Activated CD4-positive, alpha-beta T cell treated with anti-CD3 and anti-CD28 coated beads, Interleukin-2, amount 10 ng/mL, durations not matched to agents 24 days and 14 days (primary cell): ENCODE results near the gene ISLR. TPM values are rescaled to one million over a fixed set of nuclear protein-coding genes. Genes with fewer than 3 reads are reported as not detected.
A peak's percentile ranks its signal among the peaks of the same experiment; 100 is the strongest.

ENCODE experiments used
- DNase-seq: peaks from one replicate; pipeline ENCODE4 v3.0.0; 2022
- H3K27ac Mint-ChIP-seq: one replicate; pipeline ENCODE4 v1.8.0; 2022; ENCODE audit warnings: mild to moderate bottlenecking, mixed read lengths
- H3K27me3 Mint-ChIP-seq: one replicate; pipeline ENCODE4 v1.8.0; 2022; ENCODE audit warnings: mixed read lengths
- H3K36me3 Mint-ChIP-seq: one replicate; pipeline ENCODE4 v1.8.0; 2022; ENCODE audit warnings: low read depth, mild to moderate bottlenecking, mixed read lengths
- H3K4me1 Mint-ChIP-seq: one replicate; pipeline ENCODE4 v1.8.0; 2021; ENCODE audit warnings: mixed read lengths
- H3K4me3 Mint-ChIP-seq: one replicate; pipeline ENCODE4 v1.8.0; 2022; ENCODE audit warnings: mild to moderate bottlenecking, moderate library complexity, mixed read lengths
- H3K9me3 Mint-ChIP-seq: one replicate; pipeline ENCODE4 v1.8.0; 2021; ENCODE audit warnings: mixed read lengths
- intact Hi-C: fragments of 100-400 bp; cut with micrococcal nuclease; formaldehyde crosslinking; loops from one replicate; pipeline ENCODE4 v1.15.1; 2023
- total RNA-seq: library from RNA; stranded (reverse); gene quantifications from 2 replicates; pipeline ENCODE4 v1.2.3, GENCODE V29; 2022

Gene ISLR
- total RNA-seq, 1 donor from 2014 or later, result not detected

GRCh38 chr15:74132681-74133651 is 40.5 kb upstream of the ISLR start:
- DNase-seq, result peak; percentile 68
- H3K27me3 Mint-ChIP-seq, result peaks cover 85% of the 10 kb centered on the region
- peaks cover 4% of the 10 kb centered on the region for H3K9me3 Mint-ChIP-seq
- H3K27ac Mint-ChIP-seq, result peak overlapping the region; percentile 34
- peaks cover 7% of the 10 kb centered on the region for H3K36me3 Mint-ChIP-seq
- H3K4me3 Mint-ChIP-seq, result no peak overlapping the region
- H3K4me1 Mint-ChIP-seq, result peaks cover 21% of the 10 kb centered on the region
- intact Hi-C loops, result no loop called here

- Mint-ChIP-seq H3K27me3 (peaks cover 88% of the 10 kb centered on the region), H3K36me3 (peaks cover 7% of the 10 kb centered on the region), H3K4me3 (no peak overlapping the region), H3K9me3 (peaks cover 4% of the 10 kb centered on the region), H3K4me1 (peaks cover 21% of the 10 kb centered on the region), H3K27ac (no peak overlapping the region)
- no peak for DNase-seq
- intact Hi-C loops, result no loop called here
These were observed 39.7 kb upstream of the ISLR start for GRCh38 chr15:74133694-74134386.

GRCh38 chr15:74134387-74135027 is 39.0 kb upstream of the ISLR start:
- Mint-ChIP-seq H3K4me3 (peak overlapping the region; percentile 9), H3K36me3 (peaks cover 7% of the 10 kb centered on the region), H3K27ac (peak overlapping the region; percentile 37), H3K27me3 (peaks cover 87% of the 10 kb centered on the region), H3K4me1 (peaks cover 20% of the 10 kb centered on the region), H3K9me3 (peaks cover 4% of the 10 kb centered on the region)
- peak; percentile 74 for DNase-seq
- intact Hi-C loops, result no loop called here

- Mint-ChIP-seq H3K36me3 (peaks cover 7% of the 10 kb centered on the region), H3K9me3 (peaks cover 4% of the 10 kb centered on the region), H3K27ac (no peak overlapping the region), H3K27me3 (peaks cover 86% of the 10 kb centered on the region), H3K4me1 (peaks cover 18% of the 10 kb centered on the region), H3K4me3 (peak overlapping the region; percentile 9)
- no peak for DNase-seq
- intact Hi-C loops, result no loop called here
These were observed 38.4 kb upstream of the ISLR start for GRCh38 chr15:74135041-74135565.

GRCh38 chr15:74136540-74136813 is 37.0 kb upstream of the ISLR start:
- H3K27me3 Mint-ChIP-seq, result peaks cover 81% of the 10 kb centered on the region
- intact Hi-C loops, result no loop called here
- H3K4me3 Mint-ChIP-seq, result peak overlapping the region; percentile 60
- H3K36me3 Mint-ChIP-seq, result peaks cover 2% of the 10 kb centered on the region
- peaks cover 4% of the 10 kb centered on the region for H3K9me3 Mint-ChIP-seq
- DNase-seq, result no peak
- H3K4me1 Mint-ChIP-seq, result peaks cover 16% of the 10 kb centered on the region
- H3K27ac Mint-ChIP-seq, result no peak overlapping the region

GRCh38 chr15:74136814-74137536 is 36.5 kb upstream of the ISLR start:
- no peak for DNase-seq
- peaks cover 14% of the 10 kb centered on the region for H3K4me1 Mint-ChIP-seq
- intact Hi-C loops, result no loop called here
- peak overlapping the region; percentile 60 for H3K4me3 Mint-ChIP-seq
- peaks cover 4% of the 10 kb centered on the region for H3K9me3 Mint-ChIP-seq
- peak overlapping the region; percentile 47 for H3K27ac Mint-ChIP-seq
- H3K36me3 Mint-ChIP-seq, result peaks cover 2% of the 10 kb centered on the region
- H3K27me3 Mint-ChIP-seq, result peaks cover 81% of the 10 kb centered on the region

- Mint-ChIP-seq H3K4me3 (no peak overlapping the region), H3K27ac (no peak overlapping the region), H3K4me1 (peaks cover 12% of the 10 kb centered on the region), H3K27me3 (peaks cover 79% of the 10 kb centered on the region), H3K9me3 (no peaks in the 10 kb centered on the region), H3K36me3 (no peaks in the 10 kb centered on the region)
- intact Hi-C loops, result no loop called here
- DNase-seq, result no peak
These were observed 36.0 kb upstream of the ISLR start for GRCh38 chr15:74137537-74137894.

- Mint-ChIP-seq H3K36me3 (no peaks in the 10 kb centered on the region), H3K27me3 (peaks cover 69% of the 10 kb centered on the region), H3K27ac (no peak overlapping the region), H3K4me3 (no peak overlapping the region), H3K9me3 (no peaks in the 10 kb centered on the region), H3K4me1 (peaks cover 10% of the 10 kb centered on the region)
- no peak for DNase-seq
- intact Hi-C loops, result no loop called here
These were observed 34.9 kb upstream of the ISLR start for GRCh38 chr15:74138642-74139041.

- intact Hi-C loops, result no loop called here
- Mint-ChIP-seq H3K4me3 (no peak overlapping the region), H3K9me3 (no peaks in the 10 kb centered on the region), H3K27ac (no peak overlapping the region), H3K27me3 (peaks cover 68% of the 10 kb centered on the region), H3K36me3 (no peaks in the 10 kb centered on the region), H3K4me1 (peaks cover 4% of the 10 kb centered on the region)
- DNase-seq, result no peak
These were observed 31.9 kb upstream of the ISLR start for GRCh38 chr15:74141591-74141990.

- H3K4me1 Mint-ChIP-seq, result no peaks in the 10 kb centered on the region
- no peak overlapping the region for H3K27ac Mint-ChIP-seq
- intact Hi-C loops, result no loop called here
- no peaks in the 10 kb centered on the region for H3K9me3 Mint-ChIP-seq
- no peak overlapping the region for H3K4me3 Mint-ChIP-seq
- no peak for DNase-seq
- peaks cover 64% of the 10 kb centered on the region for H3K27me3 Mint-ChIP-seq
- H3K36me3 Mint-ChIP-seq, result no peaks in the 10 kb centered on the region
These were observed 29.2 kb upstream of the ISLR start for GRCh38 chr15:74144153-74144775.

- Mint-ChIP-seq H3K4me1 (no peaks in the 10 kb centered on the region), H3K27ac (no peak overlapping the region), H3K27me3 (peaks cover 49% of the 10 kb centered on the region), H3K36me3 (no peaks in the 10 kb centered on the region), H3K9me3 (no peaks in the 10 kb centered on the region), H3K4me3 (no peak overlapping the region)
- DNase-seq, result no peak
- intact Hi-C loops, result no loop called here
These were observed 27.2 kb upstream of the ISLR start for GRCh38 chr15:74146277-74146800.

- H3K9me3 Mint-ChIP-seq, result no peaks in the 10 kb centered on the region
- H3K27me3 Mint-ChIP-seq, result peaks cover 43% of the 10 kb centered on the region
- DNase-seq, result no peak
- intact Hi-C loops, result no loop called here
- H3K27ac Mint-ChIP-seq, result no peak overlapping the region
- no peak overlapping the region for H3K4me3 Mint-ChIP-seq
- H3K36me3 Mint-ChIP-seq, result no peaks in the 10 kb centered on the region
- no peaks in the 10 kb centered on the region for H3K4me1 Mint-ChIP-seq
These were observed 26.5 kb upstream of the ISLR start for GRCh38 chr15:74147051-74147450.
